ENCODE measurements around the gene RTN4IP1.
"Not testable (repeated sequence)": the region's sequence is repeated elsewhere in the genome, so short reads cannot be mapped to it uniquely, and the experiment has no call there.

The RTN4IP1 gene

GRCh38 chr6:106600329-106600728 is 29.0 kb downstream of the RTN4IP1 start:
- TF ChIP-seq CTCF (IDR thresholded peaks at IDR 0.05; ENCODE audit: control insufficient read depth, insufficient read depth, low read depth, low read length, missing control alignments) = no peak
- no peak for DNase-seq (ENCODE audit: low read depth)
- H3K4me3 ChIP-seq (ENCODE audit: control insufficient read depth, low read depth, low read length) = no peak overlapping the region

- no peak overlapping the region for H3K4me3 ChIP-seq (ENCODE audit: control insufficient read depth, low read depth, low read length)
- TF ChIP-seq CTCF (IDR thresholded peaks at IDR 0.05; ENCODE audit: control insufficient read depth, insufficient read depth, low read depth, low read length, missing control alignments) = no peak
- DNase-seq (ENCODE audit: low read depth) = no peak
Measured at GRCh38 chr6:106599440-106599839, 29.9 kb downstream of the RTN4IP1 start.

GRCh38 chr6:106591111-106591825 is 38.0 kb downstream of the RTN4IP1 start:
- H3K4me3 ChIP-seq (ENCODE audit: control insufficient read depth, low read depth, low read length) = no peak overlapping the region
- peak; percentile 76 for DNase-seq (ENCODE audit: low read depth)
- no peak for TF ChIP-seq CTCF (IDR thresholded peaks at IDR 0.05; ENCODE audit: control insufficient read depth, insufficient read depth, low read depth, low read length, missing control alignments)

GRCh38 chr6:106588937-106589336 is 40.4 kb downstream of the RTN4IP1 start:
- not testable (repeated sequence) for H3K4me3 ChIP-seq (ENCODE audit: control insufficient read depth, low read depth, low read length); DNase-seq (ENCODE audit: low read depth)

- DNase-seq (ENCODE audit: low read depth) = no peak
- no peak overlapping the region for H3K4me3 ChIP-seq (ENCODE audit: control insufficient read depth, low read depth, low read length)
- TF ChIP-seq CTCF (IDR thresholded peaks at IDR 0.05; ENCODE audit: control insufficient read depth, insufficient read depth, low read depth, low read length, missing control alignments) = no peak
Measured at GRCh38 chr6:106586815-106587415, 42.4 kb downstream of the RTN4IP1 start.

- no peak overlapping the region for H3K4me3 ChIP-seq (ENCODE audit: control insufficient read depth, low read depth, low read length)
- TF ChIP-seq CTCF (IDR thresholded peaks at IDR 0.05; ENCODE audit: control insufficient read depth, insufficient read depth, low read depth, low read length, missing control alignments) = no peak
- no peak for DNase-seq (ENCODE audit: low read depth)
Measured at GRCh38 chr6:106581468-106581867, 47.8 kb downstream of the RTN4IP1 start.

- DNase-seq (ENCODE audit: low read depth) = no peak
- no peak overlapping the region for H3K4me3 ChIP-seq (ENCODE audit: control insufficient read depth, low read depth, low read length)
Measured at GRCh38 chr6:106579281-106579680, 50.0 kb downstream of the RTN4IP1 start.

More at GRCh38 chr6:106579281-106579680, 50.0 kb downstream of the RTN4IP1 start:
- TF ChIP-seq CTCF (IDR thresholded peaks at IDR 0.05; ENCODE audit: control insufficient read depth, insufficient read depth, low read depth, low read length, missing control alignments) = no peak

All from AG09309 (cell line).